ENCODE results near the gene TNIK. TPM values are rescaled to one million over a fixed set of nuclear protein-coding genes. Genes with fewer than 3 reads are reported as not detected.

Gene TNIK
- total and polyA plus RNA-seq, 4 donors, result 3.7 to 9.8 (median 5.2) TPM

DNA sequence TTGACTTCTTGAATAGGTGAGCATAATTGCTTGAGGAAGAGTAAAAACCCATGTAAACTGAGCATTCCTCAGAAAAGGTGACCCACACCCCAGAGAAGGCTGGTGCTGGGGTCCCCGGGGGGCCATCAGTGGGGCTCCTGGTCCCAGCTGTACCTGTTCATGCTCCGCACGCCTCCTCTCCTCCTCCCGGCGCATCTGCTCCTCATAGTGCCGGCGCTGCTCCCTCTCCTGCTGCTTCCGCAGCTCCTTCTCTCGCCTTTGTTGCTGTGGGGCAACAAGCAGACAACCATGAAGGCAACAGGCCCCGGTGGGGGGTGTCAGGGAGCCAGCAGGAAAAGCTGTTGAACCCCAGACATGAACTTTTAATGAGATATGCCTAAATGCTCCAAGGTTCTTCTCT, 320.0 kb downstream of the TNIK start:
- TF ChIP-seq GABPA (IDR thresholded peaks at IDR 0.05 in 1 of 2, conservative IDR thresholded peaks at IDR 0.05 in 1 of 2) (no peak), FOXA1 (IDR thresholded peaks at IDR 0.05) (no peak), SP1 (IDR thresholded peaks at IDR 0.05) (no peak), NR2F2 (IDR thresholded peaks at IDR 0.05) (no peak), CTCF (IDR thresholded peaks at IDR 0.05; ENCODE audit: low read depth, low read length, missing input control) (no peak), JUND (IDR thresholded peaks at IDR 0.05) (no peak), HNF4G (IDR thresholded peaks at IDR 0.05) (no peak), HNF4A (conservative IDR thresholded peaks at IDR 0.05) (no peak), EGR1 (IDR thresholded peaks at IDR 0.05; ENCODE audit: low read depth in 2 of 2) (no peak)
- TF ChIP-seq, protein P1, sequence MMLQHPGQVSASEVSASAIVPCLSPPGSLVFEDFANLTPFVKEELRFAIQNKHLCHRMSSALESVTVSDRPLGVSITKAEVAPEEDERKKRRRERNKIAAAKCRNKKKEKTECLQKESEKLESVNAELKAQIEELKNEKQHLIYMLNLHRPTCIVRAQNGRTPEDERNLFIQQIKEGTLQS (IDR thresholded peaks at IDR 0.05), result no peak
- TF ChIP-seq, protein P2, sequence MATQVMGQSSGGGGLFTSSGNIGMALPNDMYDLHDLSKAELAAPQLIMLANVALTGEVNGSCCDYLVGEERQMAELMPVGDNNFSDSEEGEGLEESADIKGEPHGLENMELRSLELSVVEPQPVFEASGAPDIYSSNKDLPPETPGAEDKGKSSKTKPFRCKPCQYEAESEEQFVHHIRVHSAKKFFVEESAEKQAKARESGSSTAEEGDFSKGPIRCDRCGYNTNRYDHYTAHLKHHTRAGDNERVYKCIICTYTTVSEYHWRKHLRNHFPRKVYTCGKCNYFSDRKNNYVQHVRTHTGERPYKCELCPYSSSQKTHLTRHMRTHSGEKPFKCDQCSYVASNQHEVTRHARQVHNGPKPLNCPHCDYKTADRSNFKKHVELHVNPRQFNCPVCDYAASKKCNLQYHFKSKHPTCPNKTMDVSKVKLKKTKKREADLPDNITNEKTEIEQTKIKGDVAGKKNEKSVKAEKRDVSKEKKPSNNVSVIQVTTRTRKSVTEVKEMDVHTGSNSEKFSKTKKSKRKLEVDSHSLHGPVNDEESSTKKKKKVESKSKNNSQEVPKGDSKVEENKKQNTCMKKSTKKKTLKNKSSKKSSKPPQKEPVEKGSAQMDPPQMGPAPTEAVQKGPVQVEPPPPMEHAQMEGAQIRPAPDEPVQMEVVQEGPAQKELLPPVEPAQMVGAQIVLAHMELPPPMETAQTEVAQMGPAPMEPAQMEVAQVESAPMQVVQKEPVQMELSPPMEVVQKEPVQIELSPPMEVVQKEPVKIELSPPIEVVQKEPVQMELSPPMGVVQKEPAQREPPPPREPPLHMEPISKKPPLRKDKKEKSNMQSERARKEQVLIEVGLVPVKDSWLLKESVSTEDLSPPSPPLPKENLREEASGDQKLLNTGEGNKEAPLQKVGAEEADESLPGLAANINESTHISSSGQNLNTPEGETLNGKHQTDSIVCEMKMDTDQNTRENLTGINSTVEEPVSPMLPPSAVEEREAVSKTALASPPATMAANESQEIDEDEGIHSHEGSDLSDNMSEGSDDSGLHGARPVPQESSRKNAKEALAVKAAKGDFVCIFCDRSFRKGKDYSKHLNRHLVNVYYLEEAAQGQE (IDR thresholded peaks at IDR 0.05), result no peak
- TF ChIP-seq, protein P3, sequence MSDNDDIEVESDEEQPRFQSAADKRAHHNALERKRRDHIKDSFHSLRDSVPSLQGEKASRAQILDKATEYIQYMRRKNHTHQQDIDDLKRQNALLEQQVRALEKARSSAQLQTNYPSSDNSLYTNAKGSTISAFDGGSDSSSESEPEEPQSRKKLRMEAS (IDR thresholded peaks at IDR 0.05), result no peak
- Histone ChIP-seq H3K27me3 (ENCODE audit: control insufficient read depth in 4 of 4, insufficient read depth in 4 of 4, low read length in 3 of 4) (no peaks in the 10 kb centered on the region), H3K27ac (ENCODE audit: low read depth in 1 of 2, low read length in 2 of 2) (no peak overlapping the region), H3K36me3 (ENCODE audit: control insufficient read depth in 4 of 4, insufficient read depth in 3 of 4, low read depth in 1 of 4, low read length in 3 of 4) (no peaks in the 10 kb centered on the region), H3K4me3 (ENCODE audit: low read depth in 1 of 3, low read length in 3 of 3) (no peak overlapping the region), H3K4me1 (ENCODE audit: control insufficient read depth in 4 of 4, insufficient read depth in 4 of 4, low read length in 3 of 4) (peaks cover 0 to 6% (median 3%) of the 10 kb centered on the region in 4 donors), H3K9me3 (ENCODE audit: control insufficient read depth in 4 of 4, low read length in 3 of 4) (no peaks in the 10 kb centered on the region), H3K9ac (ENCODE audit: low read depth in 1 of 2, low read length in 2 of 2) (no peak overlapping the region)
- 97% methylated on average over 10 of the region's 10 CpGs for WGBS
- DNase-seq (ENCODE audit: low spot score), result no peak

DNA sequence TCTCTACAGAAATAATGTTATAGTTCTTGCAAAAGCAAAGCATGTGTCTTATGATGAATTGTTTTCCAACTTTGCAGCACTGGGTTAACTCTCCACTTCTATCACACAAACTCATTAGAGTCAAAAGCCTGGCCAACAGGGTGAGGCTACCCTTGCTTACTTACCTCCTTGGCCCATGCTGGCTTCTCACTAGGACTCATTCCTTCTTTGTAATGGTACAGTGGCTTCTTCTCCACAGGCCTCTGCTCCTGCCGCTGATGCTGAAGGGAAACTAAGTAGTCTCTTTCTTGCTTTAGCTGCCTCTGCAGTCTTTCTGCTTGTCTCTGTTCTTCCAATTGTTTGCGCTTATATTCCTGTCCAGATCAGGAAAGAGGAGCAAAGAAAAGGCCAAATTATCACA, 322.2 kb downstream of the TNIK start:
- Histone ChIP-seq H3K27ac (ENCODE audit: low read depth in 1 of 2, low read length in 2 of 2) (no peak overlapping the region), H3K27me3 (ENCODE audit: control insufficient read depth in 4 of 4, insufficient read depth in 4 of 4, low read length in 3 of 4) (no peaks in the 10 kb centered on the region), H3K9me3 (ENCODE audit: control insufficient read depth in 4 of 4, low read length in 3 of 4) (no peaks in the 10 kb centered on the region), H3K4me3 (ENCODE audit: low read depth in 1 of 3, low read length in 3 of 3) (no peak overlapping the region), H3K9ac (ENCODE audit: low read depth in 1 of 2, low read length in 2 of 2) (no peak overlapping the region), H3K4me1 (ENCODE audit: control insufficient read depth in 4 of 4, insufficient read depth in 4 of 4, low read length in 3 of 4) (peaks cover 0 to 2% (median under 1%) of the 10 kb centered on the region in 4 donors), H3K36me3 (ENCODE audit: control insufficient read depth in 4 of 4, insufficient read depth in 3 of 4, low read depth in 1 of 4, low read length in 3 of 4) (no peaks in the 10 kb centered on the region)
- WGBS, result 95% methylated on average over 2 of the region's 2 CpGs
- TF ChIP-seq FOXA1 (IDR thresholded peaks at IDR 0.05) (no peak), FOXA2 (IDR thresholded peaks at IDR 0.05) (no peak), SP1 (IDR thresholded peaks at IDR 0.05) (no peak), EGR1 (IDR thresholded peaks at IDR 0.05; ENCODE audit: low read depth in 2 of 2) (no peak), RXRA (IDR thresholded peaks at IDR 0.05) (no peak)
- TF ChIP-seq, protein P2 (IDR thresholded peaks at IDR 0.05), result no peak
- no peak for DNase-seq (ENCODE audit: low spot score)
